HEK293T (cell line): ENCODE results near the gene PKP1.

ENCODE experiments used
- ARNT ChIP-seq: fragments of 450-650 bp; IDR thresholded peaks from 2 replicates; pipeline ENCODE4 v1.6.1; 2017; ENCODE audit warnings: mild to moderate bottlenecking
- BHLHE40 ChIP-seq: fragments of 450-650 bp; IDR thresholded peaks from 2 replicates; pipeline ENCODE4 v1.6.1; 2016; ENCODE audit warnings: mild to moderate bottlenecking, moderate library complexity, borderline replicate concordance
- ELF4 ChIP-seq: fragments of 450-650 bp; IDR thresholded peaks from 2 replicates; pipeline ENCODE4 v1.6.1; 2017; ENCODE audit warnings: antibody characterized with exemption
- FOXA1 ChIP-seq: fragments of 450-650 bp; IDR thresholded peaks from 2 replicates; pipeline ENCODE4 v1.6.1; 2016; ENCODE audit warnings: mild to moderate bottlenecking
- FOXK2 ChIP-seq: fragments of 450-650 bp; IDR thresholded peaks from 2 replicates; pipeline ENCODE4 v1.6.1; 2016; ENCODE audit warnings: mild to moderate bottlenecking
- FOXM1 ChIP-seq: fragments of 450-650 bp; IDR thresholded peaks from 2 replicates; pipeline ENCODE4 v1.6.1; 2017; ENCODE audit warnings: mild to moderate bottlenecking, borderline replicate concordance
- HDGF ChIP-seq: fragments of 450-650 bp; IDR thresholded peaks from 2 replicates; pipeline ENCODE4 v1.6.1; 2017; ENCODE audit warnings: antibody characterized with exemption, borderline replicate concordance
- L3MBTL2 ChIP-seq: fragments of 450-650 bp; conservative IDR thresholded peaks from 2 replicates; pipeline ENCODE4 v1.6.1; 2016; ENCODE audit warnings: mild to moderate bottlenecking
- NFRKB ChIP-seq: fragments of 450-650 bp; IDR thresholded peaks from 2 replicates; pipeline ENCODE4 v1.6.1; 2016; ENCODE audit warnings: mild to moderate bottlenecking, moderate library complexity
- PKNOX1 ChIP-seq: fragments of 450-650 bp; IDR thresholded peaks from 2 replicates; pipeline ENCODE4 v1.6.1; 2016
- SP1 ChIP-seq: fragments of 450-650 bp; IDR thresholded peaks from 2 replicates; pipeline ENCODE4 v1.6.1; 2017
- SUZ12 ChIP-seq: fragments of 450-650 bp; IDR thresholded peaks from 2 replicates; pipeline ENCODE4 v1.6.1; 2016; ENCODE audit warnings: mild to moderate bottlenecking
- TARDBP ChIP-seq: fragments of 450-650 bp; IDR thresholded peaks from 2 replicates; pipeline ENCODE4 v1.6.1; 2016

- TF ChIP-seq PKNOX1 (no peak), ARNT (no peak), NFRKB (no peak), FOXA1 (no peak), SP1 (no peak), SUZ12 (no peak), FOXM1 (no peak), TARDBP (no peak), FOXK2 (no peak), ELF4 (no peak), BHLHE40 (no peak), L3MBTL2 (no peak), HDGF (no peak)
Measured at GRCh38 chr1:201313086-201313485, 29.8 kb downstream of the PKP1 start.
